Colonic mucosa (tissue), 4 donors: ENCODE results near the gene DST. TPM values are rescaled to one million over a fixed set of nuclear protein-coding genes. Genes with fewer than 3 reads are reported as not detected.

Source experiments
- DNase-seq: peaks from one replicate; pipeline ENCODE4 v3.0.0-alpha.2; 2020
- H3K27ac ChIP-seq: fragments of 200-600 bp; one replicate; pipeline ENCODE4 v1.8.0; 2021
- H3K27me3 ChIP-seq: fragments of 200-600 bp; one replicate; pipeline ENCODE4 v1.8.0; 2021
- H3K36me3 ChIP-seq: fragments of 200-600 bp; one replicate; pipeline ENCODE4 v1.8.0; 2021
- H3K4me1 ChIP-seq: fragments of 200-600 bp; one replicate; pipeline ENCODE4 v1.8.0; 2021; ENCODE audit warnings: mild to moderate bottlenecking
- H3K4me3 ChIP-seq: fragments of 200-600 bp; one replicate; pipeline ENCODE4 v1.8.0; 2021
- H3K9ac ChIP-seq, 2 donors: one replicate each; pipeline ENCODE4 v1.7.0; 2013; ENCODE audit warnings: control low read depth in 2 of 2, low read depth in 2 of 2, low read length in 2 of 2
- H3K9me3 ChIP-seq: fragments of 200-600 bp; one replicate; pipeline ENCODE4 v1.8.0; 2021
- intact Hi-C: fragments of 100-400 bp; cut with DNase I; formaldehyde crosslinking; loops from one replicate; pipeline ENCODE4 v1.14.1; 2022
- total RNA-seq, 2 donors: library from RNA; stranded (reverse); fragmentation: NEBNext Ultra II Directional in 1 of 2; extraction: Animal tissue kit (Norgen Biotek cat#: 25700) in 1 of 2; gene quantifications; one replicate each; pipeline ENCODE4 v1.2.1, GENCODE V29; 2021
- TF ChIP-seq, protein P1 (sequence below): fragments of 200-600 bp; IDR thresholded peaks from one replicate; pipeline ENCODE4 v1.8.0; 2022; ENCODE audit warnings: antibody characterized with exemption, mild to moderate bottlenecking
- donor health status: healthy.
- donor health status: DM: no; HTN: no; CAD: no.
- donor health status: DM: no; HTN: no; CAD: no.

Gene DST
- total RNA-seq, 2 donors from 2014 or later, result 115 to 197 TPM

- intact Hi-C loops, result no loop called here
- Histone ChIP-seq H3K9me3 (no peaks in the 10 kb centered on the region), H3K4me1 (no peaks in the 10 kb centered on the region), H3K36me3 (no peaks in the 10 kb centered on the region), H3K27ac (no peak overlapping the region), H3K9ac (no peak overlapping the region), H3K4me3 (no peak overlapping the region), H3K27me3 (no peaks in the 10 kb centered on the region)
- no peak for DNase-seq
- TF ChIP-seq, protein P1, sequence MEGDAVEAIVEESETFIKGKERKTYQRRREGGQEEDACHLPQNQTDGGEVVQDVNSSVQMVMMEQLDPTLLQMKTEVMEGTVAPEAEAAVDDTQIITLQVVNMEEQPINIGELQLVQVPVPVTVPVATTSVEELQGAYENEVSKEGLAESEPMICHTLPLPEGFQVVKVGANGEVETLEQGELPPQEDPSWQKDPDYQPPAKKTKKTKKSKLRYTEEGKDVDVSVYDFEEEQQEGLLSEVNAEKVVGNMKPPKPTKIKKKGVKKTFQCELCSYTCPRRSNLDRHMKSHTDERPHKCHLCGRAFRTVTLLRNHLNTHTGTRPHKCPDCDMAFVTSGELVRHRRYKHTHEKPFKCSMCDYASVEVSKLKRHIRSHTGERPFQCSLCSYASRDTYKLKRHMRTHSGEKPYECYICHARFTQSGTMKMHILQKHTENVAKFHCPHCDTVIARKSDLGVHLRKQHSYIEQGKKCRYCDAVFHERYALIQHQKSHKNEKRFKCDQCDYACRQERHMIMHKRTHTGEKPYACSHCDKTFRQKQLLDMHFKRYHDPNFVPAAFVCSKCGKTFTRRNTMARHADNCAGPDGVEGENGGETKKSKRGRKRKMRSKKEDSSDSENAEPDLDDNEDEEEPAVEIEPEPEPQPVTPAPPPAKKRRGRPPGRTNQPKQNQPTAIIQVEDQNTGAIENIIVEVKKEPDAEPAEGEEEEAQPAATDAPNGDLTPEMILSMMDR, result no peak
Observed at GRCh38 chr6:56432194-56432593, 210.5 kb downstream of the DST start.

DNA sequence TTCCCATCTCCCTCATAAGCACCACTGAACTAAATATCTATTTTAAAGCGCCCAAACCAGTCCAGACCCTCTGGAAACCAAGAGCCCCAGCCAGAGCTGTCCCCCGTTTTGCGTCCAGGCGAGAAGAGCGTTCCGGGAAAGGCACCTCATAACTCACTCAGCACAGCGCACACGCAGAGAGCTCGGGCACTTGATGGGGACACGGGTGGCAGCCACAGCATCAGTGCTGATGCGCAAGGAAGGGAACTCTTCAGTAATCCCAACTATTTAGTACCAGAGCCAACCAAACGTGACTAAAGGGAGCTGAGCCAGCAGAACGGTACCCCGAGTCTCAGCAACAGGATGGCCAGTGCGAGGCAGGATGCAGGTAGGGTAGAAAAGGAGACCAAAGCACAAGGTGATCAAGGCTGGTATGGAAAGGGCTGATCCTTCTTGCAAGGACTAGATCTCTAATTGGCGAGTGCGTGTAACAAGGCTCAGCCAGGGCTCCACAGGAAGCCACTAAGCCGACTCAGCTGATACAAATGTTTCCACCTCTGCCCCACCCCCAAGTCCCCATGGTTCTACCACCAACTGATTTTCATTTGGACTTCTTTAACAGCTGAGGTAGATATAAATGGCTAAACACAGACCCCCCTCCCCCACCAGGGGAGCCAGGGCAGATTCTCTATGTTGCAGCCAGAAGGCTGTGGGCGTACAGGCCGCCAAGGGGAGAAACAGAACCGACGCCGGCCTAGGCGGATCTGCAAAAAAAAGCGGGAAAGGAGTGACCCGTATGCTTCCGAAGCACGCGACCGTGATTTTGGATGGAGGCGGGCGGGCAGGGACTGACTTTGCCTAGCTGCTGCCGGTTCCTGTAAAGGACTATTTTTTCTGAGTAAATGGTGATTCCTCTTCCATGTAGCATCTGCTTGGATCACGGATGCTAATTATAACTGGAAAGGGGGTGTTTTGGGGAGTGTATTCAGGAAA is 211.8 kb downstream of the DST start:
- TF ChIP-seq, protein P1, result no peak
- no peaks in the 10 kb centered on the region for H3K36me3 ChIP-seq
- H3K9ac ChIP-seq, result no peak overlapping the region
- no peaks in the 10 kb centered on the region for H3K9me3 ChIP-seq
- H3K27ac ChIP-seq, result no peak overlapping the region
- H3K4me3 ChIP-seq, result no peak overlapping the region
- H3K27me3 ChIP-seq, result no peaks in the 10 kb centered on the region
- H3K4me1 ChIP-seq, result no peaks in the 10 kb centered on the region
- intact Hi-C loops, result no loop called here
- no peak for DNase-seq

GRCh38 chr6:56424542-56425083 is 218.1 kb downstream of the DST start:
- H3K27me3 ChIP-seq, result no peaks in the 10 kb centered on the region
- intact Hi-C loops, result no loop called here
- H3K27ac ChIP-seq, result no peak overlapping the region
- H3K36me3 ChIP-seq, result no peaks in the 10 kb centered on the region
- TF ChIP-seq, protein P1, result no peak
- H3K9me3 ChIP-seq, result no peaks in the 10 kb centered on the region
- H3K4me3 ChIP-seq, result no peak overlapping the region
- no peak overlapping the region for H3K9ac ChIP-seq
- H3K4me1 ChIP-seq, result no peaks in the 10 kb centered on the region
- no peak for DNase-seq

DNA sequence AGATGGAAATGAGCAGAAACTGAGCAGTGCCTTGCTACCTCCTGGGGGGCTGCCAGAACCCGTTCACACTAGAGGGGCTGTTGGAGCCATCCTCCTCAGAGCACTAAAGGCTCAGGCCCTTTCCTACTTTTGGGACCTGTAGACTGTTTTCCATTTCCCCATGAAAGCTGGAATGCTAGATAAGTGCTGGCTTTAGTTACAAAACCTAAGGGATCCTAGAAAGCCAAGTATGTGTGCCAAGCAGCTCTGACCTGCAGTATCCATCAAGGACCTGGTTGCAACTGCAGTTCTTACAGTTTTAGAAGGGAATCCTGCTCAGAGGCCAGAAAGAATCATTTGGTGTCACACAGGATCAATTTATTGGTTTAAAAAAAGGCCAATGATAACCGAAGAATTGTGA is 218.6 kb downstream of the DST start:
- Histone ChIP-seq H3K4me1 (no peaks in the 10 kb centered on the region), H3K9ac (no peak overlapping the region), H3K36me3 (no peaks in the 10 kb centered on the region), H3K4me3 (no peak overlapping the region), H3K27me3 (no peaks in the 10 kb centered on the region), H3K9me3 (no peaks in the 10 kb centered on the region), H3K27ac (no peak overlapping the region)
- TF ChIP-seq, protein P1, result no peak
- intact Hi-C loops, result no loop called here
- no peak for DNase-seq

DNA sequence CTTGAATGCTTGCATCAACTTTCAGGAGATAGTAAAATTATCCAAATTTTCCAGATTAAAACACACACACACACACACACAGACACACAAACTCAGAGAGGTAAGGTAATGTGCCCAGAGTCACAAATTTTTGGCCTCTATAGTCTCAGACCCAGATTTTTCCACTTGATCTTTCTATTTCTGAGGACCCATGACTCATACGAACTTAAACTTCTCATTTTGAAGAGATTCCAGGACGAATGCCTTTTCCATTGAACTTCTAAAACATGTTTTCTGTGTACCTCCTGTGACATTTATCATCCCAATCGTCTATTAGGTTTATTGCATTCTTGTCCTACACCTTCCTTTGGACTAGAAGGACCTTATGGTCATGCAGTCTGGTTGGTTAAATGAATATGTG is 222.4 kb downstream of the DST start:
- Histone ChIP-seq H3K9ac (no peak overlapping the region), H3K4me1 (no peaks in the 10 kb centered on the region), H3K27ac (no peak overlapping the region), H3K9me3 (no peaks in the 10 kb centered on the region), H3K4me3 (no peak overlapping the region), H3K36me3 (no peaks in the 10 kb centered on the region), H3K27me3 (no peaks in the 10 kb centered on the region)
- no peak for DNase-seq
- TF ChIP-seq, protein P1, result no peak
- intact Hi-C loops, result no loop called here
